ENCODE data around the gene ZMAT5. TPM values are rescaled to one million over a fixed set of nuclear protein-coding genes. Genes with fewer than 3 reads are reported as not detected.

The ZMAT5 gene
- total and polyA plus RNA-seq, 10 of the 15 experiments (the other 5 are each of a cell fraction or from before 2014, with no cell fraction given) = 2.3 to 43.0 (median 21.9) TPM

- no peak for TF ChIP-seq MEF2A (IDR thresholded peaks at IDR 0.05; ENCODE audit: insufficient read depth, low read depth, low read length)
- TF ChIP-seq RFX5 (IDR thresholded peaks at IDR 0.05; ENCODE audit: low read depth, low read length) = no peak
- TF ChIP-seq POU2F2 (IDR thresholded peaks at IDR 0.05; ENCODE audit: borderline replicate concordance, low read depth, low read length) = no peak
- no peak for TF ChIP-seq NR2F1 (conservative IDR thresholded peaks at IDR 0.05)
- no peak for TF ChIP-seq MLLT1 (IDR thresholded peaks at IDR 0.05)
These were observed 83.3 kb downstream of the ZMAT5 start (continued) for GRCh38 chr22:29683536-29683935.

Small RNA genes within 50 kb of the gene (small RNA-seq; reads per million reads assigned to genes)
- gene AC004882.2 (not detected), gene RF00019 (not detected)

Other genes starting within 250 kb of the ZMAT5 start
- 33.9 and 36.2 TPM in 2 replicates for gene THOC5, start 213.2 kb downstream of the ZMAT5 start, total RNA-seq (2014; rRNA removed)
- 28.3 and 29.1 TPM in 2 replicates for gene THOC5, start 213.2 kb downstream of the ZMAT5 start, total RNA-seq (2014; rRNA removed; fragmentation: Illumina TruSeq; extraction: Trizol)
- gene THOC5, start 213.2 kb downstream of the ZMAT5 start, total RNA-seq (2021) = 40.9 and 44.9 TPM in 2 replicates
- gene THOC5, start 213.2 kb downstream of the ZMAT5 start, polyA plus RNA-seq (2011; rRNA removed) = 40.4 and 44.9 TPM in 2 replicates
- 30.5 and 35.1 TPM in 2 replicates for gene THOC5, start 213.2 kb downstream of the ZMAT5 start, polyA plus RNA-seq (2014; fragmentation: Illumina TruSeq; extraction: Trizol)
- 10 to 100 TPM; 20.9 to 40.9 TPM for gene THOC5, start 213.2 kb downstream of the ZMAT5 start, polyA plus RNA-seq (2014; fragmentation: Nextera tagmentation; extraction: Ambion mirVana)
- gene THOC5, start 213.2 kb downstream of the ZMAT5 start, polyA plus RNA-seq (2014; rRNA removed) = 27.7 and 29.9 TPM in 2 replicates
- 10 to 100 TPM; 31.4 TPM for gene THOC5, start 213.2 kb downstream of the ZMAT5 start, polyA plus RNA-seq (2016; fragmentation: Nextera tagmentation; extraction: Ambion mirVana)
- gene NIPSNAP1, start 185.9 kb downstream of the ZMAT5 start, total RNA-seq (2014; rRNA removed) = 90.5 and 96.5 TPM in 2 replicates
- 69.9 and 70.2 TPM in 2 replicates for gene NIPSNAP1, start 185.9 kb downstream of the ZMAT5 start, total RNA-seq (2014; rRNA removed; fragmentation: Illumina TruSeq; extraction: Trizol)
- gene NIPSNAP1, start 185.9 kb downstream of the ZMAT5 start, total RNA-seq (2021) = 77.1 and 85.5 TPM in 2 replicates
- 62.1 and 70.2 TPM in 2 replicates for gene NIPSNAP1, start 185.9 kb downstream of the ZMAT5 start, polyA plus RNA-seq (2011; rRNA removed)
- gene NIPSNAP1, start 185.9 kb downstream of the ZMAT5 start, polyA plus RNA-seq (2014; fragmentation: Illumina TruSeq; extraction: Trizol) = 94.1 and 99.7 TPM in 2 replicates
- gene NIPSNAP1, start 185.9 kb downstream of the ZMAT5 start, polyA plus RNA-seq (2014; fragmentation: Nextera tagmentation; extraction: Ambion mirVana) = 10 to 100 TPM; 27.1 to 38.5 TPM
- 84.0 and 86.5 TPM in 2 replicates for gene NIPSNAP1, start 185.9 kb downstream of the ZMAT5 start, polyA plus RNA-seq (2014; rRNA removed)
- gene NIPSNAP1, start 185.9 kb downstream of the ZMAT5 start, polyA plus RNA-seq (2016; fragmentation: Nextera tagmentation; extraction: Ambion mirVana) = 10 to 100 TPM; 79.6 TPM
- gene NF2, start 163.4 kb downstream of the ZMAT5 start, total RNA-seq (2014; rRNA removed) = 32.0 and 33.9 TPM in 2 replicates
- gene NF2, start 163.4 kb downstream of the ZMAT5 start, total RNA-seq (2014; rRNA removed; fragmentation: Illumina TruSeq; extraction: Trizol) = 24.6 and 24.8 TPM in 2 replicates
- 44.3 and 49.8 TPM in 2 replicates for gene NF2, start 163.4 kb downstream of the ZMAT5 start, total RNA-seq (2021)
- 20.4 and 22.5 TPM in 2 replicates for gene NF2, start 163.4 kb downstream of the ZMAT5 start, polyA plus RNA-seq (2011; rRNA removed)
- 14.3 and 14.7 TPM in 2 replicates for gene NF2, start 163.4 kb downstream of the ZMAT5 start, polyA plus RNA-seq (2014; fragmentation: Illumina TruSeq; extraction: Trizol)
- 1 to 10 TPM; 2.2 to 3.0 TPM for gene NF2, start 163.4 kb downstream of the ZMAT5 start, polyA plus RNA-seq (2014; fragmentation: Nextera tagmentation; extraction: Ambion mirVana)
- 17.4 and 20.6 TPM in 2 replicates for gene NF2, start 163.4 kb downstream of the ZMAT5 start, polyA plus RNA-seq (2014; rRNA removed)
- 10 to 100 TPM; 24.8 to 24.9 TPM for gene NF2, start 163.4 kb downstream of the ZMAT5 start, polyA plus RNA-seq (2016; fragmentation: Nextera tagmentation; extraction: Ambion mirVana)
- gene CABP7, start 47.0 kb downstream of the ZMAT5 start, total RNA-seq (2014; rRNA removed) = not detected in 2 replicates
- gene CABP7, start 47.0 kb downstream of the ZMAT5 start, total RNA-seq (2014; rRNA removed; fragmentation: Illumina TruSeq; extraction: Trizol) = not detected in 2 replicates
- gene CABP7, start 47.0 kb downstream of the ZMAT5 start, total RNA-seq (2021) = 0.05 TPM in 1 of 2 replicates, not detected in the other
- not detected in 2 replicates for gene CABP7, start 47.0 kb downstream of the ZMAT5 start, polyA plus RNA-seq (2011; rRNA removed)
- gene CABP7, start 47.0 kb downstream of the ZMAT5 start, polyA plus RNA-seq (2014; fragmentation: Illumina TruSeq; extraction: Trizol) = not detected in 2 replicates
- gene CABP7, start 47.0 kb downstream of the ZMAT5 start, polyA plus RNA-seq (2014; fragmentation: Nextera tagmentation; extraction: Ambion mirVana) = under 1 TPM in 1 of 2 experiments, not detected in 1; 0.02 TPM
- gene CABP7, start 47.0 kb downstream of the ZMAT5 start, polyA plus RNA-seq (2014; rRNA removed) = 0.03 and 0.08 TPM in 2 replicates
- under 1 TPM; 0.11 to 0.18 TPM for gene CABP7, start 47.0 kb downstream of the ZMAT5 start, polyA plus RNA-seq (2016; fragmentation: Nextera tagmentation; extraction: Ambion mirVana)
- gene UQCR10, start 362 bp upstream of the ZMAT5 start, total RNA-seq (2014; rRNA removed) = 197 and 199 TPM in 2 replicates
- 219 and 220 TPM in 2 replicates for gene UQCR10, start 362 bp upstream of the ZMAT5 start, total RNA-seq (2014; rRNA removed; fragmentation: Illumina TruSeq; extraction: Trizol)
- gene UQCR10, start 362 bp upstream of the ZMAT5 start, total RNA-seq (2021) = 134 and 144 TPM in 2 replicates
- 109 and 208 TPM in 2 replicates for gene UQCR10, start 362 bp upstream of the ZMAT5 start, polyA plus RNA-seq (2011; rRNA removed)
- 46.6 and 160 TPM in 2 replicates for gene UQCR10, start 362 bp upstream of the ZMAT5 start, polyA plus RNA-seq (2014; fragmentation: Illumina TruSeq; extraction: Trizol)
- 1,000 to 10,000 TPM in 1 of 2 experiments, 100 to 1,000 TPM in 1; 947 to 1,021 TPM for gene UQCR10, start 362 bp upstream of the ZMAT5 start, polyA plus RNA-seq (2014; fragmentation: Nextera tagmentation; extraction: Ambion mirVana)
- gene UQCR10, start 362 bp upstream of the ZMAT5 start, polyA plus RNA-seq (2014; rRNA removed) = 177 and 220 TPM in 2 replicates
- 100 to 1,000 TPM; 538 to 555 TPM for gene UQCR10, start 362 bp upstream of the ZMAT5 start, polyA plus RNA-seq (2016; fragmentation: Nextera tagmentation; extraction: Ambion mirVana)
- 37.4 and 47.0 TPM in 2 replicates for gene ASCC2, start 71.3 kb upstream of the ZMAT5 start, total RNA-seq (2014; rRNA removed)
- gene ASCC2, start 71.3 kb upstream of the ZMAT5 start, total RNA-seq (2014; rRNA removed; fragmentation: Illumina TruSeq; extraction: Trizol) = 38.3 and 39.1 TPM in 2 replicates
- gene ASCC2, start 71.3 kb upstream of the ZMAT5 start, total RNA-seq (2021) = 62.1 and 67.9 TPM in 2 replicates
- gene ASCC2, start 71.3 kb upstream of the ZMAT5 start, polyA plus RNA-seq (2011; rRNA removed) = 27.1 and 53.0 TPM in 2 replicates
- 51.0 and 60.1 TPM in 2 replicates for gene ASCC2, start 71.3 kb upstream of the ZMAT5 start, polyA plus RNA-seq (2014; fragmentation: Illumina TruSeq; extraction: Trizol)
- gene ASCC2, start 71.3 kb upstream of the ZMAT5 start, polyA plus RNA-seq (2014; fragmentation: Nextera tagmentation; extraction: Ambion mirVana) = 1 to 10 TPM; 5.3 to 6.4 TPM
- 60.7 and 61.9 TPM in 2 replicates for gene ASCC2, start 71.3 kb upstream of the ZMAT5 start, polyA plus RNA-seq (2014; rRNA removed)
- 10 to 100 TPM; 89.0 to 91.4 TPM for gene ASCC2, start 71.3 kb upstream of the ZMAT5 start, polyA plus RNA-seq (2016; fragmentation: Nextera tagmentation; extraction: Ambion mirVana)
- gene MTMR3, start 116.2 kb upstream of the ZMAT5 start, total RNA-seq (2014; rRNA removed) = 11.2 and 13.5 TPM in 2 replicates
- 8.7 and 9.0 TPM in 2 replicates for gene MTMR3, start 116.2 kb upstream of the ZMAT5 start, total RNA-seq (2014; rRNA removed; fragmentation: Illumina TruSeq; extraction: Trizol)
- 17.5 and 23.7 TPM in 2 replicates for gene MTMR3, start 116.2 kb upstream of the ZMAT5 start, total RNA-seq (2021)
- 15.6 and 23.6 TPM in 2 replicates for gene MTMR3, start 116.2 kb upstream of the ZMAT5 start, polyA plus RNA-seq (2011; rRNA removed)
- 9.6 and 14.2 TPM in 2 replicates for gene MTMR3, start 116.2 kb upstream of the ZMAT5 start, polyA plus RNA-seq (2014; fragmentation: Illumina TruSeq; extraction: Trizol)
- gene MTMR3, start 116.2 kb upstream of the ZMAT5 start, polyA plus RNA-seq (2014; fragmentation: Nextera tagmentation; extraction: Ambion mirVana) = 1 to 10 TPM; 1.4 to 1.9 TPM
- gene MTMR3, start 116.2 kb upstream of the ZMAT5 start, polyA plus RNA-seq (2014; rRNA removed) = 13.1 and 13.8 TPM in 2 replicates
- 1 to 10 TPM; 9.6 to 9.9 TPM for gene MTMR3, start 116.2 kb upstream of the ZMAT5 start, polyA plus RNA-seq (2016; fragmentation: Nextera tagmentation; extraction: Ambion mirVana)

Data from GM12878 (cell line).